ENCODE measurements around the gene ZNF784. TPM values are rescaled to one million over a fixed set of nuclear protein-coding genes. Genes with fewer than 3 reads are reported as not detected.

Gene ZNF784
- total and polyA plus RNA-seq, 9 of the 15 experiments (the other 6 are each of a cell fraction or from before 2014, with no cell fraction given) = 0.14 to 6.1 (median 2.1) TPM

GRCh38 chr19:55673889-55674288 lies 49.5 kb upstream of the ZNF784 start (continued):
- TF ChIP-seq TFE3 (CRISPR knock-in tag; IDR thresholded peaks at IDR 0.05) (no peak), TBP (optimal IDR thresholded peaks at IDR 0.05; ENCODE audit: low read depth, low read length) (no peak), SNRNP70 (optimal IDR thresholded peaks at IDR 0.05; ENCODE audit: low read depth, low read length) (no peak), GTF3C2 (IDR thresholded peaks at IDR 0.05; ENCODE audit: borderline replicate concordance, extremely low read depth, insufficient read length) (no peak), ARID2 (IDR thresholded peaks at IDR 0.05) (no peak), TFAM (CRISPR knock-in tag; conservative IDR thresholded peaks at IDR 0.05) (no peak), ZNF165 (CRISPR knock-in tag; IDR thresholded peaks at IDR 0.05; ENCODE audit: borderline replicate concordance) (no peak), KLF1 (tag; IDR thresholded peaks at IDR 0.05) (no peak), POLR2AphosphoS5 (IDR thresholded peaks at IDR 0.05; ENCODE audit: control insufficient read depth, insufficient read depth, low read depth, low read length) (peak; percentile 1; the same call in 1 of the 2 replicates), ZBTB7A (IDR thresholded peaks at IDR 0.05; ENCODE audit: borderline replicate concordance, control insufficient read depth, low read depth, low read length) (peak; percentile 90)

All from K562 (cell line).